Gastrocnemius medialis (tissue), 4 donors: ENCODE data around the gene CDK4.

Experiments used
- POLR2A ChIP-seq, 2 donors: fragments of 450-650 bp; IDR thresholded peaks; one replicate each; pipeline ENCODE4 v1.6.1; 2017; ENCODE audit warnings: antibody characterized with exemption in 2 of 2, mild to moderate bottlenecking in 2 of 2, moderate library complexity in 2 of 2
- TF ChIP-seq, protein P1 (sequence below), 5 experiments: fragments of 450-650 bp in 3 of 5; fragments of 200-600 bp in 2 of 5; sonication (generic) in 2 of 5; IDR thresholded peaks in 4 of 5; conservative IDR thresholded peaks in 1 of 5; 1 replicate in 4 of 5; 2 replicates in 1 of 5; pipeline ENCODE4 v1.5.1; 2016 to 2019; ENCODE audit warnings: antibody characterized with exemption in 5 of 5, mild to moderate bottlenecking in 3 of 5, moderate library complexity in 3 of 5

DNA sequence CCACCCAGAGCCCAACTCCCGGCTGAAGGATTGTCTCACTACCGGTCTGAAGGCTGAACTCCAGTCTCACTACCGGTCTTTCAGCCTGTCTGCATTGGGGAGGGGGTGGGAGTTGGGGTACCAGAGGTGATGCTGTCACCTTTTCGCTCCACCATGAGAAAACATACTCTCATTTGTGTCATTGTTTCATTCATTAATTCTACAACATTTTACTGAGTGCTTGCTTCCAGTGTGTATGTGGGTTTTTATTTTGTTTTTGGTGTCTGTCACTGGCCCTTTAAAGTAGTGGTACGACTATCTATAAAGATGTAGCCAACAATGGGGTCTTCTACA is 524 bp upstream of the CDK4 start:
- TF ChIP-seq, protein P1, sequence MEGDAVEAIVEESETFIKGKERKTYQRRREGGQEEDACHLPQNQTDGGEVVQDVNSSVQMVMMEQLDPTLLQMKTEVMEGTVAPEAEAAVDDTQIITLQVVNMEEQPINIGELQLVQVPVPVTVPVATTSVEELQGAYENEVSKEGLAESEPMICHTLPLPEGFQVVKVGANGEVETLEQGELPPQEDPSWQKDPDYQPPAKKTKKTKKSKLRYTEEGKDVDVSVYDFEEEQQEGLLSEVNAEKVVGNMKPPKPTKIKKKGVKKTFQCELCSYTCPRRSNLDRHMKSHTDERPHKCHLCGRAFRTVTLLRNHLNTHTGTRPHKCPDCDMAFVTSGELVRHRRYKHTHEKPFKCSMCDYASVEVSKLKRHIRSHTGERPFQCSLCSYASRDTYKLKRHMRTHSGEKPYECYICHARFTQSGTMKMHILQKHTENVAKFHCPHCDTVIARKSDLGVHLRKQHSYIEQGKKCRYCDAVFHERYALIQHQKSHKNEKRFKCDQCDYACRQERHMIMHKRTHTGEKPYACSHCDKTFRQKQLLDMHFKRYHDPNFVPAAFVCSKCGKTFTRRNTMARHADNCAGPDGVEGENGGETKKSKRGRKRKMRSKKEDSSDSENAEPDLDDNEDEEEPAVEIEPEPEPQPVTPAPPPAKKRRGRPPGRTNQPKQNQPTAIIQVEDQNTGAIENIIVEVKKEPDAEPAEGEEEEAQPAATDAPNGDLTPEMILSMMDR (IDR thresholded peaks at IDR 0.05 in 4 of 5, conservative IDR thresholded peaks at IDR 0.05 in 1 of 5): no peak
- no peak for TF ChIP-seq POLR2A (IDR thresholded peaks at IDR 0.05)
